ENCODE measurements around the gene RNF31.

RNF31 gene

DNA sequence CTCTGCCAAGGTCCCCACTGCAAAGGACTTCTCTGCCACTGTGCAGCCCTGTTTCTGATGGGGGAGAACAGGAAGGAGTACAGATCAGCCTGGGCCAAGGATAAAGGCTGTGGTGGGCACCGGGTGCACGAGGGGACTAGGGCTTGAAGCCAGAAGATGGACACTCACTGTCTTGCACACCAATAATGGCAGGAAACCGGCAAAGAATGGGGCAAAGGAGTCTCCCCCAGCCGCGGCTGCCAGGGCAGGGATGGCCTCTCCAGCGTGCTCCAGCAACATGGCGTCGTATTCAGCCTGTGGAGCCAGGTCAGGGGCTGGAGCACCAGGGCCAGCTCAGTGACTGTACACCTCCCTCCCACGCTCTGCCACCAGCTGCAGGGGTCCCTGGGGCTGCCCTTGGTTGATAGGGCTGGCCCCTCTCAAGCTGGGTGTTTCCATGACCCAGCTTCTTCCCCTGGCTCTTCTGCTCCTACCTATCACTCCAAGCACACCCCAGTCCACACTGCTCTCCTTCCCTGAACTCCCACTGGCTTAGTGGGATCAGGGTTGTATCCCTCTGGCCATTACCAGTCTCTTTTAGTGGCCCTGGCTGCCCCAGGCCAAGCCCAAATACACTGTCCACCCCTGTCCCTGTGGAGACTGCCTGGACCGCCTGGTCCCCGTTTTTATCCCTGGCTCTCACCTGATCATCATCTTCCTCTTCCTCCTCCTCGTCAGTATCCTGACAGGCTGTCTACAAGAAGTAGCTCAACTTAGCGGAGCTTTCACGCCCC is 35.0 kb downstream of the RNF31 start:
- no peak for DNase-seq (ENCODE audit: low read depth in 2 of 2, low spot score in 1 of 2)

DNA sequence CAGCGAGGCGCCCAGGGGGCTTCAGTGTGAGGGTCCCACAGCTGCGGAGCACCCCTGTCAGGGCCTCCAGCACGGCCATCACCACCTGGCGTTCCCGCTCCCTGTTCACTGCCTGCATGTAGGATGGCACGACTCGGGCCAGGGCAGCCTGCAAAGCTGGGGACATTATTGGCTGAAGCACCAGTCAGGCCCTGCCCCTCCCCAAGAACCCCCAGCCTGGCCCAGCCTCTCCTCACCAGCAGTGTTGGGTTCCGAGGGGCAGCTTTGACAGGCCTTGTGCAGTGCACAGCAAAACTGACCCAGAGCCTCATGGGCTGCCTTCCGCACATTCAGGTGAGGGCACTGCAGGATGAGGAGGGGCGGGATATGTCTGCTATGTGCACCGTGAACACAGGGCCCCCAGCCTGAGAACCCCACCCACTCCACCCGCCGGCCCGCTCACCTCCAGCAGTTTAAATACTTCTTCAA is 35.8 kb downstream of the RNF31 start:
- no peak for DNase-seq (ENCODE audit: low read depth in 2 of 2, low spot score in 1 of 2)

DNA sequence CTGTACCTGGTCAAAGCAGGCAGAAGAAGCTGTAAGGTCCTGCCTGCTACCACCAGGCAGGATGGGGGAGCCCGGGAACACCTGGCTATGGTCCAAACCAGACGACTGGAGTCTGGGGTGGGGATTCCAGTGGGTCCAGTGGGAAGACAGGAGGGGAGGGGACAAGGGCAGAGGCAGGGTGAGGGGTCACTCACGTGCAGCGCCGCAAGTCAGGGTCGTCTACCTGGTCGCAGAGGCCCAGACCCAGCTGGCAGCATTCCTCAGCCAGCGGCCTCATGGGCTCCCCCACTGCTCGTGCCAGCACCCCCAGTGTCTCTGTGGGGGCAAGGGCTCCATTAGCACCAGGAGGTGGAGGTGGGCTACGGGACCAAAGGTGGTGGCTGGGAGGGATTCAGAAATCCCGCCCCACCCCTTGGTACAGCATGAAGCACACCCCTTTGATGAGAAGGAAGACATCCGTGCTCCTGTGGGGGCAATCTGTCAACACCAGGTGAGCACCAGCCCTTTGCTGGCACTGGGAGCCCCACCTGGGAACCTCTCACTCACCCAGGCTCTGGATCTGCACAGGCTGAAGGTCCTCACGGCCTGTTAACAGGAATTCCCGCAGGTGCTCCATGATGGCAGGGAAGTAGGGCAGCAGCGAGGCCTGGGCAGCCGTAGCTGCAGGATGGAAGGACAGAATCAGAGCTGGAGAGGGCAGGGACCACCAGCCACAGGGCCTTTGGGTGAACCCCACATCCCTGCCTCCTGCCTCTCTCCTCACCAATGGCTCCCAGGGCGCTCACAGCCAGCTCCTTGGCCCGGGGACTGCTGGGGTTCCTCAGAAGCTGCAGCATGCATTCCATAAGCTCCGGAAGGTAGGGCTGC is 37.0 kb downstream of the RNF31 start:
- DNase-seq (ENCODE audit: low read depth in 2 of 2, low spot score in 1 of 2) = no peak

DNA sequence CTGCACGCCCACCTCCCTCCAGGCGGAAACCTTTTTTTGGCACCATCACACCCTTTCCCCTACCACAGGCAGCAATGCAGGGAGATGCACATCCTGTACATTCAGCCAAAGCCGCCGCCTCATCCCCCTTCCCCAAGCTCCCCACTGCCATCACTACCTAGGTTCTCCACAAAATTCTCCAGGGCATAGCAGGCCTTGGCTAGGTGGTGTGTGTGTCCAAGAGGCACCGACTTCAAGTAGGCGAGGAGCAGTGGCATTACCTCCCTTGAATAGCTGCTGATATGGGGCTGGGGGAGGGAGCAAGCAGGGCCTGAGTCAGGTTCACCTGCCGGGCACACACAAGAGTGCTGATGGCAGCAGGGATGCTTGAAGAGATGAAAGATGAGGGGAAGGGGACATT is 37.7 kb downstream of the RNF31 start:
- no peak for DNase-seq (ENCODE audit: low read depth in 2 of 2, low spot score in 1 of 2)

DNA sequence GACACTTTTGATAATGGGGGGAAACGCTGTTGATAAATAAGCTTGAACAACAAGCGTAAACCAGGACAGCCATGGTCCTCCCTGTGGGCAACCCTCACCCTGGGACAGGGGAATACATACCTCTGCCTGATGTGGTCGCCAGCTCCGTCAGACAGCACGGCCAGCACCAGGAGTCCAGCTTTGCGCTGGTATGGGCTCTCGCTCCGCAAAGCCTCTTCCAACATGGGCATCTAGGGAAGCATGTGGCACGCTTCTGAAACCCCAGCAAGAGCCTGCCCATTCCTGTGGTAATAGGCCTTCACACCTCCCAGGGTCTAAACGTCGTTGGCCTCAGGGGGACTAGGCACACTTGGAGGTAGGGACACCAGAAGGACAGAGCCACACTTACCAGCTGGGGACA is 38.4 kb downstream of the RNF31 start:
- DNase-seq (ENCODE audit: low read depth in 2 of 2, low spot score in 1 of 2) = no peak

DNA sequence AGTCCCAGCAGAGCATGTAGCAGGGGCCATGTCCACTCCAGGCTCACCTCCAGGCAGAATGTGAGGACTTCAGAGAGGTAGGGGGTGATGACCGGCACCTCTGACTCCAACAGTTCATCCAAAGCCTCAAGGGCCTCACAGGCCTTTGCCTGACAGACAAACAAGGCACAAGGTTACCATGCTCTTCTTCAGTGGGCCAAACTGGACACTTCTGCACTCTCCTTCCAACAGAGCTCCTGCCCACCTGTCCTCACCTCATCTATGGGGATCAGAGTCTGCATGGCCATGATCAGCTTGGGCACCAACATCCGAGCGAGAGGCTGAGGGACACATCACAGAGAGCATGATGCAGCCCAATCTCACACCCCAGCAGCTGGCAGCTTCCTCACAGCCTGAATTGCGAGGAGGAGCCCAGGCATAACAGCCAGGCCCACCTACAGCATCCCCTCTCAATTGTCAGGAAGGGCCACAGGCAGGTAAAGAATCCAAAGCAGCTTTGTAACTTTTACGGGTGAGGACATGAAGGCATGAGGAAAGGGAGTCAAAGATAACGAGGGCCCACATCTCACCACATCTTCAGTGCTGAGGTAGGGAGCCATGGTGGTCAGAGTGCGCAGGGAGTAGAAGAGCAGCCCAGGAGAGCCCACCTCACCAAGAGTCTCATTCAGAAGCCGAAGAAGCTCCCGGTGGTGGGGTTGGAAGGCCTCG is 39.7 kb downstream of the RNF31 start:
- DNase-seq (ENCODE audit: low read depth in 2 of 2, low spot score in 1 of 2) = no peak

DNA sequence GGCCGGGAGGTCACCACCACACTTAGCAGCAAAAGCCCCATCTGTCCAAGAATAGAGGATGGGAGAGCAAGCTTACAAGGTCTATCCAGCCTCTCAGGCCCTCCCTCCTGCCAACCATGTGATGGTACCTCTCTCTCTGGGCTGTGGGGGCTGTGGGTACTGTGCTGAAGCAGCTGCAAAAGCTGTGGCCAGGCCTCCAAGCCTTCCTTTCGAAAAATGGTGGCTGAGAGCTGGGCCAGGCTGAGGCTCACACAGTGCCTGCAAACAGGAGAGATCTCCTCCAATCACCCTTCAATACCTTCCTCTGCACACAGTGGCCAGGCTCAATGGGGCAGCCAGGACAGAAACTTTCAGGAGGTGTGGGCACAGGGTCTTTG is 40.2 kb downstream of the RNF31 start:
- no peak for DNase-seq (ENCODE audit: low read depth in 2 of 2, low spot score in 1 of 2)

DNA sequence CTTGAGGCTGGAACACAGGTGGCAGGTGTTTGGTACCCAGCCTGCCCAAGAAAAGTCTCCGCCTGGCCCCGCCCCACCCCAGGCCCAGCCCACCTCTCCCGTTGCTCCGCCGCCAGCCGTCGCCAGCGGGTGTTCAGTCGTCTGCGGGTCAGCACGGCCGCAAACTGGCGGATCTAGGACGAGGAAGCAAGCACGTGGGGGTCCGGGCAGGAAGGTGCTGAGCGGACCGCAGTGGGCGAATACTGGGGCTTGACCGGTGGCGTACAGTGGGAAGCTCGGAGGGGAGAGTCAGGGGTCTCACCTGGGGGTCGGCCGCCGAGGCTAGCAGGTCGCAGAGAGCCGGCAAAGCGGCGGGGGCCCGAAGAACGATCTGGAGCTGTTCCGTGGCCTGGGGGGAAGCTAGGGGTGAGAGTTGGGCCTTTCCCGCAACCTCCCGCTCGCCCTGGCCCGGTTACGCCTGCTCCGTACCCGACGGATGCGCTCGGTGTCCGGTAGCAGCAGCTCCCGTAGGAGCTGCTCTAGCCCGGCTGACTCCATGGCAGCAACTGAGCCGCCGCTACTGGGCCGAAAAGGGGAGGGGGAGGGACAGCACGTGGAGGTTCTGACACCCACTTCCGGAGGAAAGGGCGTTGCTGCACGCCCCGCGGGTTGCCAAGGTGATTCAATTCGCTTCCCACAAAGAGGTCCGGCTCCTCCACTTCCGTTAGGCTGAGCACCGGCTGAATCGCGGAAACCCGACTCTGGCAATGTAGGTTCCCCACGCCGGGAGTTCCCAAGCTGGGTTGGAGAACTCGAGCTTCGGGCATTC is 41.2 kb downstream of the RNF31 start, which contains the start of gene IPO4:
TSS of gene IPO4 (minus strand) at position 566 of the 808 bp plus-strand sequence. CDS start at position 537, 29 bp downstream.
- peak; percentile 89 to 92 for DNase-seq (ENCODE audit: low read depth in 2 of 2, low spot score in 1 of 2)

DNA sequence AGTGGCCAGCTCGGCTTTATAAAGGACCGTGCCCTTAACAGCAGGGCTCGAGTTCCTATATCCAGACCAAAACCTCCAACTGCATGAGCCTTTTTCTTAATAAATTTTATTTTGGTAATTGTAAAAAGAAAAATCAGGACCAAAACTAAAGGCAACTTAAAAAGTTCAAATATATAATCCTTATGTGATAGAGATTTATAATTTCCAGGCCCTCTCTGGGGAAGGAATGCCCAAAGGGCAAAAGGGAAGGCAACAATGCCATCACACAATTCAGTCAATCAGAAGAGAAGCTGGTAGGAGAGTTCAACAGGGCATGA is 41.7 kb downstream of the RNF31 start:
- DNase-seq (ENCODE audit: low read depth in 2 of 2, low spot score in 1 of 2) = no peak

DNA sequence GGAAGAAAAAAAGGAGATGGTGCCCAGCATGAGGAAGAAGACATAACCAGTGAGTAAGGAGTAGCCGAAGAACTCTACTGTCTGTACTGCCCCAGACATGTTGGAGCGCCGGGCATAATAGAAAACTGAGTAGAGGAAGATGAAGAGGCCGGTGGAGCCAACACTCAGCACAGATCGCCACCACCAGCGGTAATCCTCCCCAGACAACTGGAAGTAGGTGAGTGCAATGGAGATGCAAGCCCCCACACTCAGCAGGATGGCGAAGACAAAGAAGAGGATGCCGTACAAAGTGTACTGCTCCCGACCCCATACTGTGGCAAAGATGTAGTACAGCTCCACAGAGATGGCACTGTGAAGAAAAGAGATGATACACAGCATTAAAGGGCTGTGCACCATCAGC is 42.2 kb downstream of the RNF31 start:
- no peak for DNase-seq (ENCODE audit: low read depth in 2 of 2, low spot score in 1 of 2)

DNA sequence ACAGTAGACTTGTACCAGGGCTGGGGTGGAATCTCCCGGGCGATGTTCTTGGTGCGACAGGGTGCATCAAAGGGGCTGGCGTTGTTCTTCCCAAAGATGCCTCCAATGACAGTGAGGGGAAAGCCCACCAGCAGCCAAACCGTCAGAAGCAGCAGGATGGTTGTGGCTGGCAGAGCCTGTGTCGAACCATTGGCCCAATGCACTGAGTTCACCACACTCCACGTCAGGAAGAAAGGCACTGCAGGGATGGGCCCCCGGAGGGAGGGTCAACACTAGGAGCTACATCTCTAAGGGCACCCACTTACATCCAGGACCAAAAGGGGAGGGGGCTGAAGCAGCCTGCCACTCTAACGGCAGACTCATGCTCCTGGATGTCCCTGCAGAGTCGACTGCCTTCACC is 43.1 kb downstream of the RNF31 start:
- DNase-seq (ENCODE audit: low read depth in 2 of 2, low spot score in 1 of 2) = no peak

DNA sequence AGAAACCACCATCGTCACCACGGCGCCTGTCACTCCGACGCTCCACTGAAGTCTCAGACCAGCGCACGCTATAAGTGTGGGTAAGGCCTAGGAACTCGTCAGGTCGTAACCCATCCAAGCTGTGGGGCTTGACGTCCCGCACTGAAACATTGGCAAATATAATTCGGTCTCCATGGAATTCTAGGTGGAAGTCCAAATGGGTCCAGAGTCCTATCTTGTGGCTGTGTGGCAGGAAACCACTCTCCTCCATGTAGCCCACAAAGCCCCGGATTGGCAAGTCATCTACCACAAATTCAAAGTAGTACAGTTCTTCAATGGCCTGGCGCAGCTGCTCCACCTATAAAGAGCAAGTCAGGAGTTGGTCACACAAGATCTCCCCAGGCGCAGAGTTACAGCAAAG is 45.6 kb downstream of the RNF31 start:
- DNase-seq (ENCODE audit: low read depth in 2 of 2, low spot score in 1 of 2) = no peak

DNA sequence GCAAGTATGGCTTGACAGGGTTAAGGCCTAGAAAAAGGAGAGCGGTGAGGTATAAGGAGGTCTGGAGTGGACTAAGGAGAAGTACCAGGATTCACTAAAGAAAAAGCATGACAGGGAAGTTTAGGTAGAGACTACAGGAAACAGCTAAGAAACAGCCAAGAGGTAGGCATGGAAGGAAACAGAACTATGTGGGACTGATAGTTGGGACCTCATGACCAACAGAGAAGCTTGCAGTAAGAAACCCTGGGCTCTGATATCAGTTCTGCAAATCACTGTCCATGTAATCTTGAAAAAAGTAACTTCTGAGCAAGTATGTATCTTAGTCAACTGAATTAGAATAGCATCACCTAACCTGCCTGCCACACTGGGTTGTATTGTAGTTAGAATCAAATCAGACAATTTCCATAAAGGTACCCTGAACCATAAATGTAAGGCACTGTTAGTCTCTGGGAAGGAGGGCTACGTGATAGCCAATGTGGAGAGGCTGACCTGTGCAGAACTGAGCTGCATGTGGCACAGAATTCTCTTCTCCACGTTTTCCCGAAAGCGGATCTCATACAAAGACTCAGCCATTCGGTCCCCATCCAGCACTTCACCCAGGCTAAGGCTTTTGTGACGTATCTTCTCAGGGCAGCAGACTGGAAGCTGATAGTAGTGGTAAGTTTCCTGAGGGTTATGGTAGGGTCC is 47.0 kb downstream of the RNF31 start:
- no peak for DNase-seq (ENCODE audit: low read depth in 2 of 2, low spot score in 1 of 2)

DNA sequence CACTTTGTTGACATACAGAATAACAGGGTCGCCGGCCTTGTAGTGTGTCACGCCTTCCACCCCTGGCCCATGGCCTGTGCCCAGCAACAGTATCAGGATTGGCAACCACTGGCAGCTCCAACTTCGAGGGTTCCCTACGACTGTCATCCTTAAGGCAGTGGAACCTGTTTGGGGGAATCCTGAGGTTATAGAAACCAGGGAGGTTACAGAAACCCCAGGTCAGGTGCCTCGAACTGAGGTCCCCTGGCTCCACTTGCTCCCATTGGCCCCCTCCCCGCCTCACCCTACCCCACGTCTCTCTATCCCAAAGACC is 47.5 kb downstream of the RNF31 start:
- DNase-seq (ENCODE audit: low read depth in 2 of 2, low spot score in 1 of 2) = no peak

DNA sequence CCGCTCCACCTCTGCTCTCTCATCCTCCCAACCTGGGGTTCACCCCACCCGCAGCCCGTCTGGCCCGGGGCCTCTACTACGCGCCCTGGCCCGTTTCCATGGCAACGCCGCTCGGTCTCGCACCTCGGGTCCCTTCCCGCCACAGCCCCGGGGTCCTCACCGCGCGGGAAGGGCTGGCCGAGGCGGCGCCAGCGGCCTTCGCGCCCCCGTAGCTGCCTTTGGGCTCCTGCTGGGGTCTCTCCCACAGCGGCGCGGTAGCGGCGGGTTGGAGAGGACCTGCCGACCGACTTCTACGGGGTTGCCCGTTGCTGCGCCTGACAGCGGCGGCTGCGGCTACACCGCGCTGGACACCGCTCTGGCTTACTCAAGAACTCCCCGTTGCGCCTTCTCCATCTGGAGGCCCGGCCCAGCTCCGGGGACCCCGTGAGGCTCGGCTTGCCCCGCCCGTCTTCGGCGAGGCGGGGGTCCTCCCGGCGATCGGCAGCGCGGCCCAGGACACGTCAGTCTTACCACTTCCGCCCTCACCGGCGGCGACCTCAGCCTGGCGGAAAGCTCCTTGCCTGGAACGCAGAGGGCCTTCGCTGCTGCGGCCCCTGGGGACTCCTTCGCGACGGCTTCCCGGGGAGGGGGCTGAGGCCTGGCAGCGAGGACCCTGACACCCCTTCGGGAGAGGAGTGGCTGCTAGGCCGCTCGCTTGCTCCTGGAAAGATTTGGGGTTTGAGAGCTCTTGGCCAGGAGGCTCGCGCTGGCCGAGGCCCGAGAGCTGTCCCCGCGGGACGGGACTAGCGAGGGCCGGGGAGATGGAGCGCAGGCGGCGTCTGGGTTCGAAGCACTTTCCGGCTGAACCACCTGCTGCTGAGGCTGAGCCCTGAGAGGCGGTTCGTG is 48.1 kb downstream of the RNF31 start, which contains the start of gene TM9SF1:
TSS of gene TM9SF1 (minus strand) at position 256 of the 885 bp plus-strand sequence. CDS start 422 bp downstream, outside the sequence.
- peak; percentile 69 to 79 for DNase-seq (ENCODE audit: low read depth in 2 of 2, low spot score in 1 of 2)

DNA sequence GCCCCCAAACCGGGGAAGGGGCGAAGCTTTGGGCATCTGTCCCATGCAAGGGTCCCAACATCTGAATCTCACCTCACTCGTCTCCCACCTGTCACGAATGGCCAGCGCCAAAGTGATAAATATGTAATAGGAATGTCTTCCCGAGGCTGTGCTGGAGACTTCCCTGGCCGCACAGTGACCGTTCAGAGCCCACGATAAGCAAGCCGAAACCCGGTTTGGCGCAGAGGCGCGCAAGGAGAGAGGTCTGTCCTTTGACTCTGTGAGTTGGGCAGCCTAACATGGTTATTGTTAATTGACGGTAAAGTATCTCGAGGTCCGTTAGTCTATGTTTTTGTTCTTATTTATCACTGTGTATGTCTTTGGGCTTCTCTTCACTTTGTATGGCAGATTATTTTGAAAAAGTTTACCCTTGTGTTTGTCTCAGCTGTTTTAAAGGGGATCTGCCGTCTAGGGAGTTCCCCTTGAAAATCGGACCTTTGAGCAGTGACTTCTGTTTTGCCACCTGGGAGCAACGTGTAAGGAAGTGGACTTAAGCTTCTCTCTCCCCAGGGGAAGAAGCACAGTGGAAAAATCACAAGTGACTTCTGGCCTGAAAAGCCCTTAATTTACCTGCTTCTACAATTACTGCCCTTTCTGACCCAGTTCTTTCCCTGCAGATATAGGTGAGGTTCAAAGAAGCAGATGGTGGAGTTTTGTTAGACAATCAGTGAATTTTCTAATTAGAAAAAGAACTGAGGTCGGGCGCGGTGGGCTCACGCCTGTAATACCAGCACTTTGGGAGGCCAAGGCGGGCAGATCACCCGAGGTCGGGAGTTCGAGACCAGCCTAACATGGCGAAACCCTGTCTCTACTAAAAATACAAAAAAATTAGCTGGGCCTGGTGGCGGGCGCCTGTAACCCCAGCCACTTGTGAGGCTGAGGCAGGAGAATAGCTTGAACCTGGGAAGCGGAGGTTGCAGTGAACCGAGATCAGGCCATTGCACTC is 49.1 kb downstream of the RNF31 start:
- DNase-seq (ENCODE audit: low read depth in 2 of 2, low spot score in 1 of 2) = no peak

DNA sequence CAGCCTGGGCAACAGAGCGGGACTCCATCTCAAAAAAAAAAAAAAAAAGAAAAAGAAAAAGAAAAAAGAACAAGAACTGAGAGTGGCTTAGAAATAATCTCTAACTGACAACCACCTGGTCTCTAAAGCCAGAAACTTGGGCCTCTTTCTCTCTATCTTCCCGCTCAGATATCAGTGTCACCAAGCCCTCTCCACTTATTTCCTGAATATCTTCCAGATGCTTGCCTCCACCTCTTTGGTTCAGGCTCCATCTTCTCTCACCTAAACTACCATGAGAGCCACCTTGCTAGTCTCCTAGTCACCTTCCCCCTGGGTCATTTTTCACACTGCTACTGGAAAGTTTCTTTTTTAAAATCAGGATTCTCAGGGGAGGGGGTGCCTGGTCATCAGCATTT is 49.8 kb downstream of the RNF31 start:
- DNase-seq (ENCODE audit: low read depth in 2 of 2, low spot score in 1 of 2) = no peak

DNA sequence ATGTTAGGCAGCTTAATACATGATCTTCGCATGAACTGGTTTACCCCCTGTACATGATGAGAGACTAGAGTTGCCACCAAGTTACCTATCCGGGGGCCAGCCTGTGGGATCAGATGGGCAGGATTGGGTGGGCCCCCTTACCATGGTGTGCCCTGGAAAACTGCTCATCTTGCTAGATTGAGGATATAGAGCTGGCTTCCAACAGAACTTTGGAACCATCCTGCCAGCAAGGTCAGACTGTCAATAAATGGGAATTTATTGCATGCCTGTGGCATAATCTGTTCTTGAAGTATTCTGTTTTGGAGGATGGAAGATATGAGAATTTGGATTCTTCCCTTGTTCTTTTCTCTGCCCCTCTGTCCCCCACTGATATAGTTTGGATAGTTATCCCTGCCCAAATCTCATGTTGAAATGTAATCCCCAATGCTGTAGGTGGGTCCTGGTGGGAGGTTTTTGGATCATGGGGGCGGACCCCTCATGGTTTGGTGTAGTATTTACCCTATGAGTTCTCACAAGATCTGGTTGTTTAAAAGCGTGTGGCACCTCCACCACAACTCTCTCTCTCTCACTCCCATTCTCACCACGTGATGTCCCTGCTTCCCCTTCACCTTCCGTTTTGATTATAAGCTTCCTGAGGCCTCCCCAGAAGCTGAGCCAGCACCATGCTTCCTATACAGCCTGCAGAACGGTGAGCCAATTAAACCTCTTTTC is 51.7 kb downstream of the RNF31 start:
- DNase-seq (ENCODE audit: low read depth in 2 of 2, low spot score in 1 of 2) = no peak
